ENCODE data around the gene IGF1R.

IGF1R gene

GRCh38 chr15:98708037-98708590 lies 59.8 kb downstream of the IGF1R start:
- DNase-seq, result no peak

GRCh38 chr15:98711810-98712209 lies 63.5 kb downstream of the IGF1R start:
- no peak for DNase-seq

DNA sequence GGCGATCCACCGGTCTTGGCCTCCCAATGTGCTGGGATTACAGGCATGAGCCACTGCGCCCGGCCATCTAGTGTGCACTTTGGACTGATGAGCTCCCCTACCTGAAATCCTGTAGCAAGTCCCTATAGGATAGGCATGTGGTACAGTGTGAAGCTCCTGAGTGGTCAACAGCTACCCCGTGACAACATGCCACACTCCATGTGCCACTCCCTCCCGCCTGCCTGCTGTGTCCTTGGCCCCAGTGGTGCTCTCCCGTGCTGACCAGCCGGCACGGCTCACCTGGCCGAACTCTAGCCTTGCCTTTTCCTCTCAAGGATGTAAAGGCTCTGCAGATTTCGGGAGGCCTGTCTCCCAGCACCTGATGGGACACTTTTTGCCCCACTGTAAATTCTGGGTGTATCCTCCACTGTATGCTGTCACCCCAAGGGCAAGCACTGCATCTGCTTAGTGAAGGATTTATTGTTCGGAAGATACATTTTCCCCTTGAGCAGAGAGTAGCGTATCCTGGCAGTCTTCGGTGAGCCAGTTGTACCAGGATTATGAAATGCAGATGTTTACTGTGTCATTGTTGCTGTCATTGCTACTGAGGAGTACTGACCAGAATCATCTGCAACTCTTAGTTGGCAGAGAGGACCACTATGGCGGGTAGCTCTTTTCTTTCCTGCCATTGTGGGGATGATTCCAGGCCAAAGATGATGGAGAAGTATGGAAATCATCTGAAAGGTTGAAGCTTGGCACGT lies 64.7 kb downstream of the IGF1R start:
- no peak for DNase-seq

- DNase-seq, result peak; percentile 25
These were observed 65.3 kb downstream of the IGF1R start for GRCh38 chr15:98713585-98714001.

DNA sequence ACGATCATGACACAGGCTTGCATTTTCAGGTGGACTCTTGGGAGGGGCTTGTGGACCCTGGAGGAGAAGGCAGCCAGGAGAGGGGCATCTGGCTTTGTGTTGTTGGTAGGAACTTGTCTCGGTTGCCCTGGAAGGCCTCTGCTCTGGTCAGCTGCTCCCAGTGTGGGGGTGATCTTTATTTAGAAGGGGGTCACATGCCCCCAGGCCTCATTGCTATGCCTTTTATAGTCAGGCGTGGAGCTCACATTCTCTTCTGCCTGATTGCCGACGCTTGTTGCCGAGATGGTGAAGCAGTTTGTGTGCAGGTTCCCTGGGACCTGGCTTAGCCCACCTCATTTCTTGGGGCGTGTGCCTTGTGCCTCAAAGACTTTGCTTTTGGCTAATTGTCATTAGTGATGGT lies 66.6 kb downstream of the IGF1R start:
- DNase-seq, result no peak

GRCh38 chr15:98715401-98715800 lies 67.1 kb downstream of the IGF1R start:
- DNase-seq, result no peak

DNA sequence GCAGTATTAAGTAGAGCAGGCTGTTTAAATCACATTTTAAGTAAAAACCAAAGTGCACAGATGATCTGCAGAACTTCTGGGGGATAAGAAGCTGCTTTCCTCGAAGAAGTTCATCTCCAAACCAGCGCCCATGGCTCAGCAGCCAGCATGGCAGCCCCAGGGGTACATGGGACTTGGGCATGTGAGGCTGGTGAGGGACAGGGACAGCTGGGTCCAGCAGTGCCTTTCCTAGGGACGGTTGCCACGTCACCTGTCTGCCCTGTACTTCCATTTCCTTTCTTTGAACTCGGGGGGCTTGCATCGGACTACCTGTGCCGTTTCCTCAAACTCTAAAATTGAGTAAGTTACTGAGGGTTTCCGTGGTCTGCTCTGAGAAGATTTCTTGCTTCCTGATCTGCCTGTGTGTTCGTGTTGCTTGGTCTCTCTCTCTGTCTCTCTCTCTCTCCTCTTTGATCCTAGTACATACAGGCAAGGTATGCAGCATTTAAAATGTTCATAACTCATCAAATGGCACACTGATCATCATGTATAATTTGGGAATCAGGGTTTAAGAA lies 67.6 kb downstream of the IGF1R start:
- DNase-seq, result peak; percentile 12

DNA sequence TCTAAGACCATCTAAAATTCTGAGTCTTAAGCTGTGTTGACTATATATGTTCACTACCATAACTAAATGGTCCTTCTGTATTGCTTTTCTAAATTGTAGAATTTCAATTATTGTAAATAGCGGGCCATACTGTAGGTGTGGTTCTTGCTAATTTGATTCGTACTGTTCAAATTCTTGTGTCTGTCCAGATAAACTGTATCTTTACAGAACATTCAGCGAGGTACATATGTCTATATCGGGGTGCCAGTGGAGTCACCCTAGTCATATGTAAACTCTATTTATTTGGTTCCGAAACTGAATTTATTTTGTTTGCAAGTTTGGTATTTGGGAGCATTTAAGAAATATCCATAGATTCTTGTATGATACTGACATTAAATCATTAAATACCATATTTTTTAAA lies 69.0 kb downstream of the IGF1R start:
- DNase-seq, result no peak

GRCh38 chr15:98717942-98718341 lies 69.6 kb downstream of the IGF1R start:
- no peak for DNase-seq

GRCh38 chr15:98718426-98719136 lies 70.2 kb downstream of the IGF1R start:
- no peak for DNase-seq

- no peak for DNase-seq
These were observed 70.9 kb downstream of the IGF1R start for GRCh38 chr15:98719137-98719740.

GRCh38 chr15:98720031-98720430 lies 71.7 kb downstream of the IGF1R start:
- DNase-seq, result no peak

GRCh38 chr15:98720577-98721565 lies 72.5 kb downstream of the IGF1R start:
- no peak for DNase-seq

- no peak for DNase-seq
These were observed 73.9 kb downstream of the IGF1R start for GRCh38 chr15:98722209-98722608.

DNA sequence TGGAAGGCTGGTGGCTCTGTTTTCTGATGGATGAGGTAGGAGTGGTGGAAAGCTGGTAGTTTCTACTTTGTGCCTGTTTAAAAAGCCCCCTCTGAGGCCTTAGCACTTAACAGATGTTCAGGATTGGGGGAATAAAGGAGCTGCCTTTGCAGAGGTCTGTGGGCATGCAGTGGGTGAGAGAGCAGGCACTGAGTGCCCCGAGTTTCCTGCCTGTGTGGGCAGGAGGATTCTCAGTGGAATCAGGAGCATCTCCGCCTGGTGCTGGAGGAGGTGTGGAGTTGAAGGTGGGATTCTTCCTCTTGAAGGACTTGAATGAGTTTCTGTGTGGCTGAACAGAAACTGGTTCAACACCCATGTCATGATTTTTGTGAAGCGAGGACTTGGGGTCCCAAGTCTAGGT lies 74.3 kb downstream of the IGF1R start:
- no peak for DNase-seq

DNA sequence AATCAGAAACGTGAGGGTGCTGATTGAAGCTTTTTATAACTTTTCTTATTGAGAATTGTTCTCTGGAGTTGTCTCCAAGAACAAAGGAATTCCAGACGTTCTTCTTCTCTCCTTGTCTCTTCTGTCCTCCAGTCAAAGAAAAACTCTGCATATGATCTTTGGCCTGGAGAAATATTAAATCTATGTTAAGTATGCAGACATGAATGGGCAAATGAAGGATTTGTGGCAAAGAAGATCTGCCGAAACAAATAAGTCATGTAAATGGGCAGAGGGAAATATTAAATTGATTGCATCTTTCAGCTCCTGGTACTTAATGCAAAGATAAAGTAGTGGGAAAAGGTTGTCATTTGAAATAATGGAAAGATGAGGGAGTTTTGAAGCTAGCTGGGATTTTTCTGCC lies 74.9 kb downstream of the IGF1R start:
- DNase-seq, result no peak

GRCh38 chr15:98724048-98724447 lies 75.7 kb downstream of the IGF1R start:
- DNase-seq, result no peak

- DNase-seq, result no peak
These were observed 76.2 kb downstream of the IGF1R start for GRCh38 chr15:98724494-98724893.

- DNase-seq, result no peak
These were observed 77.5 kb downstream of the IGF1R start for GRCh38 chr15:98725874-98726273.

DNA sequence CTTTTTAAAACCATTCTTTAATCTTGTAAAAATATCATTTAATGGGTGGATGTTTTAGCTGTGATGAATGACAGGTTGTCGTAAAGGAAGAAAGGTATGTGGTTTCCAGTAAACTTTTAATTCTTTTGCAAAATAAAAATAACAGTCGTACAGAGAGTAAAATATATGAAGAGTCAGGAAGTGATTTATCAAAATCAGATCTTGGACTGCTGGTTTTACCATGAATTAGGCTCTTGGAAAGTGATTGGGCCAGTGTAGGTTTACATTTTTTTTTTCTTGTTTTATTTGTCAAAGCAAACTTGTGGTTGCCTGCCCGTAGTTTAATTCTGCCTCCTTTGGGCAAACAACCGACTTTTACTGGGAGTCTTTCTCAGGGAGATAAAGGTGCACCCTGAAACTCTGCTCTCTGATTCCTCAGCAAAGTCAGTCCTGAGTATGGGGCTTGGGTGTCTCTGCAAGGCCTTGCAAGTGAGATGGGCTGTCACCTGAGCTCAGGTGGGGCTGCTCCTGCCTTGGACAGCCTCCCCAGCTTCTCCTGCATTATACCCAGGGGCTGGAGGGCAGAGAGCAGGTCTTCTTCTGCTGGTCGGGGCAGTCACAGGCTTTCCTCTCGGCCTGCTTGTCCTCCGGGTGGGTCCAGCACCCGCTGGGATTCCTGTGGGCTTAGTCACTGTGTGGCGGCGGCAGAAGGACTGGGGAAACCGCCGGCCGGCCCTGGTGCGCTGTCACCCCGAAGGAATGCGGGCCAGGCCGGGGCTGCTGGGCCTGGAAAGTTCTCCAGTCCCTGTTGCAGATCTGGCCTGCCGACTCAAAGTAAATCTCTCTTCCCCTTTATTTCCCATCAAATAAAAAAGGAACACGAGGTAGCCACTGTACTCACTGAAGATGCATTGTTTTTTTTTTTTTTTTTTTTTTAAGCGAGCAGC lies 79.0 kb downstream of the IGF1R start:
- no peak for DNase-seq

All from CD4-positive, alpha-beta T cell treated with Interleukin-17A for 4 hours (primary cell).